Activated T-cell treated with anti-CD3 and anti-CD28 coated beads, Interleukin-2, amount 50 U/mL, for 1 hour (primary cell): ENCODE results near the gene TGFB3.
"Not testable (repeated sequence)": the region's sequence is repeated elsewhere in the genome, so short reads cannot be mapped to it uniquely, and the experiment has no call there.

Experiments used
- DNase-seq: peaks from one replicate; pipeline ENCODE4 v3.0.0-alpha.2; 2020

The TGFB3 gene

GRCh38 chr14:75946785-75947184 lies 35.0 kb downstream of the TGFB3 start:
- no peak for DNase-seq

- DNase-seq, result no peak
These were observed 37.1 kb downstream of the TGFB3 start for GRCh38 chr14:75944607-75945241.

- no peak for DNase-seq
These were observed 40.8 kb downstream of the TGFB3 start for GRCh38 chr14:75941030-75941429.

- no peak for DNase-seq
These were observed 42.6 kb downstream of the TGFB3 start for GRCh38 chr14:75939200-75939599.

GRCh38 chr14:75934998-75935628 lies 46.7 kb downstream of the TGFB3 start:
- DNase-seq, result no peak

GRCh38 chr14:75933712-75934296 lies 48.0 kb downstream of the TGFB3 start:
- DNase-seq, result no peak

GRCh38 chr14:75928690-75929181 lies 53.1 kb downstream of the TGFB3 start:
- no peak for DNase-seq

GRCh38 chr14:75927564-75928087 lies 54.2 kb downstream of the TGFB3 start:
- DNase-seq, result no peak

- DNase-seq, result no peak
These were observed 55.2 kb downstream of the TGFB3 start for GRCh38 chr14:75926431-75927115.

- DNase-seq, result not testable (repeated sequence)
These were observed 56.5 kb downstream of the TGFB3 start for GRCh38 chr14:75925141-75925840.

GRCh38 chr14:75920421-75920820 lies 61.4 kb downstream of the TGFB3 start:
- DNase-seq, result not testable (repeated sequence)

GRCh38 chr14:75917946-75918335 lies 63.9 kb downstream of the TGFB3 start:
- DNase-seq, result no peak

GRCh38 chr14:75917322-75917945 lies 64.4 kb downstream of the TGFB3 start:
- no peak for DNase-seq

GRCh38 chr14:75915045-75915444 lies 66.8 kb downstream of the TGFB3 start:
- no peak for DNase-seq

- DNase-seq, result no peak
These were observed 68.6 kb downstream of the TGFB3 start for GRCh38 chr14:75913183-75913582.

GRCh38 chr14:75911883-75912282 lies 69.9 kb downstream of the TGFB3 start:
- DNase-seq, result no peak

- DNase-seq, result no peak
These were observed 71.7 kb downstream of the TGFB3 start for GRCh38 chr14:75910048-75910447.

GRCh38 chr14:75909630-75910029 lies 72.2 kb downstream of the TGFB3 start:
- DNase-seq, result no peak
